ENCODE measurements around the gene ZNF467. TPM values are rescaled to one million over a fixed set of nuclear protein-coding genes. Genes with fewer than 3 reads are reported as not detected.

The ZNF467 gene
- total and polyA plus RNA-seq, 8 donors = 6.3 to 18.6 (median 8.8) TPM

- intact Hi-C loops (cut with DNase I) = no loop called here
- FAIRE-seq (no peak), ATAC-seq (peak; percentile 85 to 97 (median 92)), DNase-seq (peak; percentile 77 to 92 (median 82))
- Histone ChIP-seq H3K9me3 (no peaks in the 10 kb centered on the region), H3K27ac (peak overlapping the region in 1 of 4 donors; percentile 55), H3K27me3 (no peaks in the 10 kb centered on the region), H3K4me3 (no peak overlapping the region), H3K36me3 (peaks cover 0 to 17% (median 0%) of the 10 kb centered on the region in 3 donors), H3K4me1 (peaks cover 0 to 7% (median 0%) of the 10 kb centered on the region in 3 donors)
- WGBS, 2 donors = 47 to 59% methylated on average over 22 of the region's 22 CpGs
- TF ChIP-seq CTCF (IDR thresholded peaks at IDR 0.05) = no peak
These were observed 52.9 kb downstream of the ZNF467 start for GRCh38 chr7:149720372-149721083.

- 59 to 75% methylated on average over 5 of the region's 5 CpGs for WGBS, 2 donors
- peaks cover 0 to 13% (median 0%) of the 10 kb centered on the region in 3 donors for H3K36me3 ChIP-seq
- intact Hi-C loops (cut with DNase I) = no loop called here
- no peak for TF ChIP-seq CTCF (IDR thresholded peaks at IDR 0.05)
- H3K27me3 ChIP-seq = no peaks in the 10 kb centered on the region
- DNase-seq (no peak), FAIRE-seq (no peak), ATAC-seq (peak in 3 of 4 donors; percentile 4 to 40 (median 6))
- H3K27ac ChIP-seq = peak overlapping the region in 1 of 4 donors; percentile 55
- H3K4me3 ChIP-seq = no peak overlapping the region
- H3K4me1 ChIP-seq = peaks cover 0 to 10% (median 0%) of the 10 kb centered on the region in 3 donors
- H3K9me3 ChIP-seq = no peaks in the 10 kb centered on the region
These were observed 53.5 kb downstream of the ZNF467 start for GRCh38 chr7:149719912-149720335.

- DNase-seq (no peak), ATAC-seq (no peak), FAIRE-seq (no peak)
- WGBS, 2 donors = 89 to 91% methylated on average over 29 of the region's 29 CpGs
- Histone ChIP-seq H3K4me3 (no peak overlapping the region), H3K27ac (peak overlapping the region in 1 of 4 donors; percentile 55), H3K27me3 (no peaks in the 10 kb centered on the region), H3K4me1 (peaks cover 0 to 10% (median 0%) of the 10 kb centered on the region in 3 donors), H3K36me3 (peaks cover 0 to 11% (median 0%) of the 10 kb centered on the region in 3 donors), H3K9me3 (no peaks in the 10 kb centered on the region)
- TF ChIP-seq CTCF (IDR thresholded peaks at IDR 0.05) = no peak
- intact Hi-C loops (cut with DNase I) = no loop called here
These were observed 54.1 kb downstream of the ZNF467 start for GRCh38 chr7:149719050-149719899.

GRCh38 chr7:149718730-149719049 lies 54.7 kb downstream of the ZNF467 start:
- 93% methylated on average over 6 of the region's 6 CpGs for WGBS, 2 donors
- Histone ChIP-seq H3K27me3 (no peaks in the 10 kb centered on the region), H3K9me3 (no peaks in the 10 kb centered on the region), H3K36me3 (peaks cover 0 to 11% (median 0%) of the 10 kb centered on the region in 3 donors), H3K4me3 (no peak overlapping the region), H3K27ac (no peak overlapping the region), H3K4me1 (peaks cover 0 to 10% (median 3%) of the 10 kb centered on the region in 3 donors)
- intact Hi-C loops (cut with DNase I) = no loop called here
- DNase-seq (no peak), FAIRE-seq (no peak), ATAC-seq (no peak)
- TF ChIP-seq CTCF (IDR thresholded peaks at IDR 0.05) = no peak

Data from pancreas (tissue), 10 donors.